ENCODE measurements around the gene TPGS1.

Gene TPGS1

GRCh38 chr19:542173-542866, 35.0 kb downstream of the TPGS1 start:
- no peak for FAIRE-seq

- no peak for FAIRE-seq
Measured at GRCh38 chr19:543910-544608, 36.8 kb downstream of the TPGS1 start, which contains the start of gene GZMM. TSS of gene GZMM (plus strand) at chr19:544053. CDS start at chr19:544072, 19 bp downstream.

- FAIRE-seq, result no peak
Measured at GRCh38 chr19:547117-547516, 39.8 kb downstream of the TPGS1 start.

- no peak for FAIRE-seq
Measured at GRCh38 chr19:547836-548720, 40.8 kb downstream of the TPGS1 start.

- FAIRE-seq, result no peak
Measured at GRCh38 chr19:548886-549830, 41.9 kb downstream of the TPGS1 start.

- FAIRE-seq, result no peak
Measured at GRCh38 chr19:554817-555216, 47.5 kb downstream of the TPGS1 start.

GRCh38 chr19:555474-555808, 48.1 kb downstream of the TPGS1 start:
- FAIRE-seq, result no peak

GRCh38 chr19:556611-557382, 49.5 kb downstream of the TPGS1 start:
- no peak for FAIRE-seq

GRCh38 chr19:558770-559439, 51.6 kb downstream of the TPGS1 start:
- FAIRE-seq, result no peak

- FAIRE-seq, result no peak
Measured at GRCh38 chr19:560121-560520, 52.8 kb downstream of the TPGS1 start.

- FAIRE-seq, result no peak
Measured at GRCh38 chr19:566403-566802, 59.1 kb downstream of the TPGS1 start.

GRCh38 chr19:566844-567243, 59.5 kb downstream of the TPGS1 start:
- no peak for FAIRE-seq

GRCh38 chr19:567296-567900, 60.1 kb downstream of the TPGS1 start:
- FAIRE-seq, result no peak
